ENCODE data around the gene LRRFIP1.
"Not testable (repeated sequence)": the region's sequence is repeated elsewhere in the genome, so short reads cannot be mapped to it uniquely, and the experiment has no call there.

DNA sequence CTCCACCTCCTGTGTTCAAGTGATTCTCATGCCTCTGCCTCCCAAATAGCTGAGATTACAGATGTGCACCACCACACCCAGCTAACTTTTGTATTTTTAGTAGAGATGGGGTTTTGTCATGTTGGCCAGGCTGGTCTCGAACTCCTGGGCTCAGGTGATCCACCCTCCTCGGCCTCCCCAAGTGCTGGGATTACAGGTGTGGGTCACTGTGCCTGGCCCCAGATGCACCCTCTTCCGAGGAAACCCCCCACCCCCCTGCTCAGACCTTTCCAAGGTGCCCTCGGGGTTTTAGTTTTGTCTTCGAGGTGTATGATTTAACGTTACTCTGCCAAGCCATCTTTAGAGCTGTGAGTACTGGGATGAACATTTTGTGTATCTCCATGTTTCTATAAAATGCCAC lies 61.2 kb downstream of the LRRFIP1 start:
- TF ChIP-seq, protein P1, sequence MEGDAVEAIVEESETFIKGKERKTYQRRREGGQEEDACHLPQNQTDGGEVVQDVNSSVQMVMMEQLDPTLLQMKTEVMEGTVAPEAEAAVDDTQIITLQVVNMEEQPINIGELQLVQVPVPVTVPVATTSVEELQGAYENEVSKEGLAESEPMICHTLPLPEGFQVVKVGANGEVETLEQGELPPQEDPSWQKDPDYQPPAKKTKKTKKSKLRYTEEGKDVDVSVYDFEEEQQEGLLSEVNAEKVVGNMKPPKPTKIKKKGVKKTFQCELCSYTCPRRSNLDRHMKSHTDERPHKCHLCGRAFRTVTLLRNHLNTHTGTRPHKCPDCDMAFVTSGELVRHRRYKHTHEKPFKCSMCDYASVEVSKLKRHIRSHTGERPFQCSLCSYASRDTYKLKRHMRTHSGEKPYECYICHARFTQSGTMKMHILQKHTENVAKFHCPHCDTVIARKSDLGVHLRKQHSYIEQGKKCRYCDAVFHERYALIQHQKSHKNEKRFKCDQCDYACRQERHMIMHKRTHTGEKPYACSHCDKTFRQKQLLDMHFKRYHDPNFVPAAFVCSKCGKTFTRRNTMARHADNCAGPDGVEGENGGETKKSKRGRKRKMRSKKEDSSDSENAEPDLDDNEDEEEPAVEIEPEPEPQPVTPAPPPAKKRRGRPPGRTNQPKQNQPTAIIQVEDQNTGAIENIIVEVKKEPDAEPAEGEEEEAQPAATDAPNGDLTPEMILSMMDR (IDR thresholded peaks at IDR 0.05 in 2 of 3, conservative IDR thresholded peaks at IDR 0.05 in 1 of 3; ENCODE audit: control insufficient read depth in 2 of 3, extremely low read depth in 1 of 3, insufficient read depth in 1 of 3, low read depth in 3 of 3, low read length in 3 of 3) = not testable (repeated sequence)
- TF ChIP-seq SUZ12 (IDR thresholded peaks at IDR 0.05; ENCODE audit: unreplicated experiment); TCF12 (IDR thresholded peaks at IDR 0.05; ENCODE audit: low read depth, low read length); JUNB (IDR thresholded peaks at IDR 0.05); HDAC6 (IDR thresholded peaks at IDR 0.05; ENCODE audit: unreplicated experiment); TAF1 (IDR thresholded peaks at IDR 0.05; ENCODE audit: borderline replicate concordance, low read depth, low read length); POLR2A (IDR thresholded peaks at IDR 0.05; ENCODE audit: low read depth, low read length); NFIC (IDR thresholded peaks at IDR 0.05; ENCODE audit: low read depth, low read length); EZH2 (IDR thresholded peaks at IDR 0.05; ENCODE audit: borderline replicate concordance, control insufficient read depth, low read depth, low read length): not testable (repeated sequence)
- TF ChIP-seq, protein P2, sequence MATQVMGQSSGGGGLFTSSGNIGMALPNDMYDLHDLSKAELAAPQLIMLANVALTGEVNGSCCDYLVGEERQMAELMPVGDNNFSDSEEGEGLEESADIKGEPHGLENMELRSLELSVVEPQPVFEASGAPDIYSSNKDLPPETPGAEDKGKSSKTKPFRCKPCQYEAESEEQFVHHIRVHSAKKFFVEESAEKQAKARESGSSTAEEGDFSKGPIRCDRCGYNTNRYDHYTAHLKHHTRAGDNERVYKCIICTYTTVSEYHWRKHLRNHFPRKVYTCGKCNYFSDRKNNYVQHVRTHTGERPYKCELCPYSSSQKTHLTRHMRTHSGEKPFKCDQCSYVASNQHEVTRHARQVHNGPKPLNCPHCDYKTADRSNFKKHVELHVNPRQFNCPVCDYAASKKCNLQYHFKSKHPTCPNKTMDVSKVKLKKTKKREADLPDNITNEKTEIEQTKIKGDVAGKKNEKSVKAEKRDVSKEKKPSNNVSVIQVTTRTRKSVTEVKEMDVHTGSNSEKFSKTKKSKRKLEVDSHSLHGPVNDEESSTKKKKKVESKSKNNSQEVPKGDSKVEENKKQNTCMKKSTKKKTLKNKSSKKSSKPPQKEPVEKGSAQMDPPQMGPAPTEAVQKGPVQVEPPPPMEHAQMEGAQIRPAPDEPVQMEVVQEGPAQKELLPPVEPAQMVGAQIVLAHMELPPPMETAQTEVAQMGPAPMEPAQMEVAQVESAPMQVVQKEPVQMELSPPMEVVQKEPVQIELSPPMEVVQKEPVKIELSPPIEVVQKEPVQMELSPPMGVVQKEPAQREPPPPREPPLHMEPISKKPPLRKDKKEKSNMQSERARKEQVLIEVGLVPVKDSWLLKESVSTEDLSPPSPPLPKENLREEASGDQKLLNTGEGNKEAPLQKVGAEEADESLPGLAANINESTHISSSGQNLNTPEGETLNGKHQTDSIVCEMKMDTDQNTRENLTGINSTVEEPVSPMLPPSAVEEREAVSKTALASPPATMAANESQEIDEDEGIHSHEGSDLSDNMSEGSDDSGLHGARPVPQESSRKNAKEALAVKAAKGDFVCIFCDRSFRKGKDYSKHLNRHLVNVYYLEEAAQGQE (IDR thresholded peaks at IDR 0.05; ENCODE audit: low read depth, low read length) = not testable (repeated sequence)
- TF ChIP-seq, protein P3, sequence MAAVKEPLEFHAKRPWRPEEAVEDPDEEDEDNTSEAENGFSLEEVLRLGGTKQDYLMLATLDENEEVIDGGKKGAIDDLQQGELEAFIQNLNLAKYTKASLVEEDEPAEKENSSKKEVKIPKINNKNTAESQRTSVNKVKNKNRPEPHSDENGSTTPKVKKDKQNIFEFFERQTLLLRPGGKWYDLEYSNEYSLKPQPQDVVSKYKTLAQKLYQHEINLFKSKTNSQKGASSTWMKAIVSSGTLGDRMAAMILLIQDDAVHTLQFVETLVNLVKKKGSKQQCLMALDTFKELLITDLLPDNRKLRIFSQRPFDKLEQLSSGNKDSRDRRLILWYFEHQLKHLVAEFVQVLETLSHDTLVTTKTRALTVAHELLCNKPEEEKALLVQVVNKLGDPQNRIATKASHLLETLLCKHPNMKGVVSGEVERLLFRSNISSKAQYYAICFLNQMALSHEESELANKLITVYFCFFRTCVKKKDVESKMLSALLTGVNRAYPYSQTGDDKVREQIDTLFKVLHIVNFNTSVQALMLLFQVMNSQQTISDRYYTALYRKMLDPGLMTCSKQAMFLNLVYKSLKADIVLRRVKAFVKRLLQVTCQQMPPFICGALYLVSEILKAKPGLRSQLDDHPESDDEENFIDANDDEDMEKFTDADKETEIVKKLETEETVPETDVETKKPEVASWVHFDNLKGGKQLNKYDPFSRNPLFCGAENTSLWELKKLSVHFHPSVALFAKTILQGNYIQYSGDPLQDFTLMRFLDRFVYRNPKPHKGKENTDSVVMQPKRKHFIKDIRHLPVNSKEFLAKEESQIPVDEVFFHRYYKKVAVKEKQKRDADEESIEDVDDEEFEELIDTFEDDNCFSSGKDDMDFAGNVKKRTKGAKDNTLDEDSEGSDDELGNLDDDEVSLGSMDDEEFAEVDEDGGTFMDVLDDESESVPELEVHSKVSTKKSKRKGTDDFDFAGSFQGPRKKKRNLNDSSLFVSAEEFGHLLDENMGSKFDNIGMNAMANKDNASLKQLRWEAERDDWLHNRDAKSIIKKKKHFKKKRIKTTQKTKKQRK (IDR thresholded peaks at IDR 0.05; ENCODE audit: low read depth, low read length) = not testable (repeated sequence)

Measured in GM12878 (cell line).